Measurements from ENCODE around the gene SLC1A2.

The SLC1A2 gene

GRCh38 chr11:35347921-35348331 is 71.4 kb downstream of the SLC1A2 start:
- DNase-seq = no peak

GRCh38 chr11:35347173-35347878 is 72.0 kb downstream of the SLC1A2 start:
- no peak for DNase-seq

GRCh38 chr11:35346472-35347156 is 72.7 kb downstream of the SLC1A2 start:
- DNase-seq = no peak

GRCh38 chr11:35344681-35345574 is 74.4 kb downstream of the SLC1A2 start:
- DNase-seq = no peak

- no peak for DNase-seq
Measured at GRCh38 chr11:35343033-35343598, 76.2 kb downstream of the SLC1A2 start.

GRCh38 chr11:35340715-35341114 is 78.6 kb downstream of the SLC1A2 start:
- DNase-seq = no peak

- DNase-seq = no peak
Measured at GRCh38 chr11:35340071-35340470, 79.3 kb downstream of the SLC1A2 start.

GRCh38 chr11:35338921-35339320 is 80.4 kb downstream of the SLC1A2 start:
- no peak for DNase-seq

GRCh38 chr11:35337914-35338305 is 81.4 kb downstream of the SLC1A2 start:
- no peak for DNase-seq

GRCh38 chr11:35337136-35337913 is 82.0 kb downstream of the SLC1A2 start:
- no peak for DNase-seq

GRCh38 chr11:35336726-35337125 is 82.6 kb downstream of the SLC1A2 start:
- DNase-seq = no peak

- no peak for DNase-seq
Measured at GRCh38 chr11:35335226-35335625, 84.1 kb downstream of the SLC1A2 start.

- DNase-seq = no peak
Measured at GRCh38 chr11:35334385-35335090, 84.8 kb downstream of the SLC1A2 start.

GRCh38 chr11:35332524-35332923 is 86.8 kb downstream of the SLC1A2 start:
- DNase-seq = no peak

GRCh38 chr11:35330931-35331330 is 88.4 kb downstream of the SLC1A2 start:
- DNase-seq = no peak

GRCh38 chr11:35330156-35330889 is 89.0 kb downstream of the SLC1A2 start:
- DNase-seq = no peak

- DNase-seq = no peak
Measured at GRCh38 chr11:35327829-35328228, 91.5 kb downstream of the SLC1A2 start.

- no peak for DNase-seq
Measured at GRCh38 chr11:35326266-35326879, 93.0 kb downstream of the SLC1A2 start.

GRCh38 chr11:35324981-35325380 is 94.4 kb downstream of the SLC1A2 start:
- DNase-seq = no peak

- DNase-seq = no peak
Measured at GRCh38 chr11:35324183-35324886, 95.0 kb downstream of the SLC1A2 start.
